ENCODE results near the gene SLC45A3. TPM values are rescaled to one million over a fixed set of nuclear protein-coding genes. Genes with fewer than 3 reads are reported as not detected.

Gene SLC45A3
- polyA plus RNA-seq, 1 experiment: 0.91 TPM

GRCh38 chr1:205631010-205631767, 49.1 kb downstream of the SLC45A3 start:
- ChIA-PET POLR2A (interaction anchor here (0.7 kb wide), 1 partner anchor 43 kb away, joined by 5 read pairs; no protein-coding TSS in a partner anchor), CTCF (interaction anchor here (0.9 to 2.5 kb wide), 13 partner anchors 11 to 193 kb away, joined by 3 to 61 read pairs (median 5); no protein-coding TSS in a partner anchor)
- H3K36me3 ChIP-seq (ENCODE audit: control insufficient read depth, insufficient read depth, low read length): no peaks in the 10 kb centered on the region
- no peak for TF ChIP-seq CTCF (IDR thresholded peaks at IDR 0.05; ENCODE audit: insufficient read depth, low read depth, low read length)
- H3K27me3 ChIP-seq (ENCODE audit: control insufficient read depth, insufficient read depth, low read length): no peaks in the 10 kb centered on the region
- no peak for DNase-seq (ENCODE audit: low read depth)
- H3K4me3 ChIP-seq (ENCODE audit: low read depth, low read length): peak overlapping the region; percentile 63

- no peak for TF ChIP-seq CTCF (IDR thresholded peaks at IDR 0.05; ENCODE audit: insufficient read depth, low read depth, low read length)
- no peaks in the 10 kb centered on the region for H3K27me3 ChIP-seq (ENCODE audit: control insufficient read depth, insufficient read depth, low read length)
- POLR2A ChIA-PET: interaction anchor here (0.7 kb wide), 1 partner anchor 42 kb away, joined by 5 read pairs; no protein-coding TSS in a partner anchor
- DNase-seq (ENCODE audit: low read depth): no peak
- CTCF ChIA-PET: interaction anchor here (1.0 to 2.2 kb wide), 3 partner anchors 30 to 192 kb away, joined by 3 to 6 read pairs (median 4); no protein-coding TSS in a partner anchor
- no peaks in the 10 kb centered on the region for H3K36me3 ChIP-seq (ENCODE audit: control insufficient read depth, insufficient read depth, low read length)
- H3K4me3 ChIP-seq (ENCODE audit: low read depth, low read length): peak overlapping the region; percentile 63
These were observed 49.7 kb downstream of the SLC45A3 start for GRCh38 chr1:205630651-205631009.

GRCh38 chr1:205630241-205630640, 50.1 kb downstream of the SLC45A3 start:
- peak overlapping the region; percentile 63 for H3K4me3 ChIP-seq (ENCODE audit: low read depth, low read length)
- H3K27me3 ChIP-seq (ENCODE audit: control insufficient read depth, insufficient read depth, low read length): no peaks in the 10 kb centered on the region
- H3K36me3 ChIP-seq (ENCODE audit: control insufficient read depth, insufficient read depth, low read length): no peaks in the 10 kb centered on the region
- ChIA-PET CTCF (interaction anchor here (1.0 to 1.9 kb wide), 2 partner anchors 38 to 39 kb away, joined by 3 to 8 read pairs; no protein-coding TSS in a partner anchor), POLR2A (no interaction called here)
- TF ChIP-seq CTCF (IDR thresholded peaks at IDR 0.05; ENCODE audit: insufficient read depth, low read depth, low read length): no peak
- DNase-seq (ENCODE audit: low read depth): peak; percentile 31

GRCh38 chr1:205629751-205630150, 50.6 kb downstream of the SLC45A3 start:
- TF ChIP-seq CTCF (IDR thresholded peaks at IDR 0.05; ENCODE audit: insufficient read depth, low read depth, low read length): no peak
- Histone ChIP-seq H3K4me3 (ENCODE audit: low read depth, low read length) (no peak overlapping the region), H3K27me3 (ENCODE audit: control insufficient read depth, insufficient read depth, low read length) (no peaks in the 10 kb centered on the region), H3K36me3 (ENCODE audit: control insufficient read depth, insufficient read depth, low read length) (no peaks in the 10 kb centered on the region)
- ChIA-PET POLR2A (no interaction called here), CTCF (interaction anchor here (1.9 kb wide), 1 partner anchor 38 kb away, joined by 8 read pairs; no protein-coding TSS in a partner anchor)
- DNase-seq (ENCODE audit: low read depth): no peak

- TF ChIP-seq CTCF (IDR thresholded peaks at IDR 0.05; ENCODE audit: insufficient read depth, low read depth, low read length): no peak
- no peaks in the 10 kb centered on the region for H3K27me3 ChIP-seq (ENCODE audit: control insufficient read depth, insufficient read depth, low read length)
- DNase-seq (ENCODE audit: low read depth): no peak
- ChIA-PET CTCF (interaction anchor here (0.9 to 1.9 kb wide), 2 partner anchors 27 to 36 kb away, joined by 3 to 8 read pairs; no protein-coding TSS in a partner anchor), POLR2A (no interaction called here)
- H3K36me3 ChIP-seq (ENCODE audit: control insufficient read depth, insufficient read depth, low read length): no peaks in the 10 kb centered on the region
- H3K4me3 ChIP-seq (ENCODE audit: low read depth, low read length): no peak overlapping the region
These were observed 52.4 kb downstream of the SLC45A3 start for GRCh38 chr1:205627956-205628355.
